Activated CD4-positive, alpha-beta memory T cell treated with anti-CD3 and anti-CD28 coated beads, Interleukin-2, amount 10 ng/mL, durations not matched to agents 7 days and 5 days (primary cell): ENCODE results near the gene OR9G1. TPM values are rescaled to one million over a fixed set of nuclear protein-coding genes. Genes with fewer than 3 reads are reported as not detected.
"Not testable (repeated sequence)": the region's sequence is repeated elsewhere in the genome, so short reads cannot be mapped to it uniquely, and the experiment has no call there.

Experiments
- CTCF ChIA-PET: fragments of 350-600 bp; sonication (Branson Sonifier 250); formaldehyde crosslinking; loops from one replicate; lab custom pipeline; 2021; ENCODE audit warnings: antibody characterized with exemption, inconsistent platforms; lab: Charles Lee
- POLR2A ChIA-PET: fragments of 350-600 bp; sonication (Branson Sonifier 250); formaldehyde crosslinking; loops from one replicate; lab custom pipeline; 2021; ENCODE audit warnings: antibody characterized with exemption; lab: Charles Lee
- DNase-seq: peaks from one replicate; pipeline ENCODE4 v3.0.0-alpha.2; 2020
- H3K27ac Mint-ChIP-seq: one replicate; pipeline ENCODE4 v1.8.0; 2021; ENCODE audit warnings: mild to moderate bottlenecking, mixed read lengths
- H3K27me3 Mint-ChIP-seq: one replicate; pipeline ENCODE4 v1.8.0; 2021; ENCODE audit warnings: mixed read lengths
- H3K36me3 Mint-ChIP-seq: one replicate; pipeline ENCODE4 v1.8.0; 2021; ENCODE audit warnings: low read depth, mixed read lengths
- H3K4me1 Mint-ChIP-seq: one replicate; pipeline ENCODE4 v1.8.0; 2021; ENCODE audit warnings: mixed read lengths
- H3K4me3 Mint-ChIP-seq: one replicate; pipeline ENCODE4 v1.8.0; 2021; ENCODE audit warnings: mild to moderate bottlenecking, mixed read lengths
- H3K9me3 Mint-ChIP-seq: one replicate; pipeline ENCODE4 v1.8.0; 2021; ENCODE audit warnings: mixed read lengths
- total RNA-seq, 2 experiments: library from RNA; stranded (reverse); gene quantifications; one replicate each; pipeline ENCODE4 v1.2.3, GENCODE V29; 2021

The OR9G1 gene, protein sequence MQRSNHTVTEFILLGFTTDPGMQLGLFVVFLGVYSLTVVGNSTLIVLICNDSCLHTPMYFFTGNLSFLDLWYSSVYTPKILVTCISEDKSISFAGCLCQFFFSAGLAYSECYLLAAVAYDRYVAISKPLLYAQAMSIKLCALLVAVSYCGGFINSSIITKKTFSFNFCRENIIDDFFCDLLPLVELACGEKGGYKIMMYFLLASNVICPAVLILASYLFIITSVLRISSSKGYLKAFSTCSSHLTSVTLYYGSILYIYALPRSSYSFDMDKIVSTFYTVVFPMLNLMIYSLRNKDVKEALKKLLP
- total RNA-seq: not detected

DNA sequence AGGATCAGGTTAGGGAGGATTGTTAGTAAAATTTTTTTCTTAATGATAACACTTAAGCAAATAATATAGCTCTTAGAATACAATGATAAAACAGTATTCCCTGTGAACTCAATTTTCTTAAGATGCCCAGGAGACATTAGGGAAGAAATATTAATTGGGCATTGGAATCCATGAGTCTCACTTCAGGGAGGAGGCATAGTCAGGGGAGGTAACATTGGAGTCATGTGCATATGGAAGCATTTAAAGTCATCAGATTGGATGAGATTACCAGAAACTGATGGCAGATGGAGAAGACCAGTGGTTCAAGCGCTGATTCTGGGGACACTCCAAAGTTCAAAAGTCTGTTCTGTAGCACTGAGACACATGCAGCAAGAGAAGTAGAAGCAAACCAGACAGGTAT lies at the start of gene OR9G1:
Gene OR9G1, plus strand, starts transcription at position 301 of the 400 bp plus-strand sequence. CDS start 1,293 bp downstream, outside the sequence.
- H3K4me1 Mint-ChIP-seq: no peaks in the 10 kb centered on the region
- no peak for DNase-seq
- no peaks in the 10 kb centered on the region for H3K36me3 Mint-ChIP-seq
- H3K27ac Mint-ChIP-seq: no peak within 1 kb of the TSS
- no peak within 1 kb of the TSS for H3K4me3 Mint-ChIP-seq
- POLR2A ChIA-PET: no interaction called here
- CTCF ChIA-PET: no interaction called here
- no peaks in the 10 kb centered on the region for H3K27me3 Mint-ChIP-seq
- peaks cover 13% of the 10 kb centered on the region for H3K9me3 Mint-ChIP-seq

GRCh38 chr11:56659755-56660154 lies 39.1 kb upstream of the OR9G1 start:
- DNase-seq: no peak
- Mint-ChIP-seq H3K27ac (no peak overlapping the region), H3K27me3 (no peaks in the 10 kb centered on the region), H3K36me3 (no peaks in the 10 kb centered on the region), H3K4me1 (no peaks in the 10 kb centered on the region), H3K4me3 (no peak overlapping the region), H3K9me3 (peaks cover 7% of the 10 kb centered on the region)
- CTCF ChIA-PET: no interaction called here
- POLR2A ChIA-PET: no interaction called here

- no peak within 1 kb of the TSS for H3K4me3 Mint-ChIP-seq
- H3K4me1 Mint-ChIP-seq: no peaks in the 10 kb centered on the region
- H3K9me3 Mint-ChIP-seq: peaks cover 4% of the 10 kb centered on the region
- no peaks in the 10 kb centered on the region for H3K27me3 Mint-ChIP-seq
- POLR2A ChIA-PET: no interaction called here
- H3K36me3 Mint-ChIP-seq: no peaks in the 10 kb centered on the region
- H3K27ac Mint-ChIP-seq: no peak within 1 kb of the TSS
- CTCF ChIA-PET: no interaction called here
- DNase-seq: no peak
These were observed 35.5 kb upstream of the OR9G1 start, which contains the start of gene OR5AR1 for GRCh38 chr11:56663386-56663785. Gene OR5AR1 (plus strand): TSS chr11:56663686. CDS start chr11:56663686, 0 bp downstream.

GRCh38 chr11:56670984-56671383 lies 27.9 kb upstream of the OR9G1 start:
- DNase-seq: no peak
- no peak overlapping the region for H3K27ac Mint-ChIP-seq
- H3K4me3 Mint-ChIP-seq: no peak overlapping the region
- no peaks in the 10 kb centered on the region for H3K4me1 Mint-ChIP-seq
- H3K27me3 Mint-ChIP-seq: no peaks in the 10 kb centered on the region
- ChIA-PET POLR2A (no interaction called here), CTCF (no interaction called here)
- peaks cover 2% of the 10 kb centered on the region for H3K9me3 Mint-ChIP-seq
- no peaks in the 10 kb centered on the region for H3K36me3 Mint-ChIP-seq

DNA sequence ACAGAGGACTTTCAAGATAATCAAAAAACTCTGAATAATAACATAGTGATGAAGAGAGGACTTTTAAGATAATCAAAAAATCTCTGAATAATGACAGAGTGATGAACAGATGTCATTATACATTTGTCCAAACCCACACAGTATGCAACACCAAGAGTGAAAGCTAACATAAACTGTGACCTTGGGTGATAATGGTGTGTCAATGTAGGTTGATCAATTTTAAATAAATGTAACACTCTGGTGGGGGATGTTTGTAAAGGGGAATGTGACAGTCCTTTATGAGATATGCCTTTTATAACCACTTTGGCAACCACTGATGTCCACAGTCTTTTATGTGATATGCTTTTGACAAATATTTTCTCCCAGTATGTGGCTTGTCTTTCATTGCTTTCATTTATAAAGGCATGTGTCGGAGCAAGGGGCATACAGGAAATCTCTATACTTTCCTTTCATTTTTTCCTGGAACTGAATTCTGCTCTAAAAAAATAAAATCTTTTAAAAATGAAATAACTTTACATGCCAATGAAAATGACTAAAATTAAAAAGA lies 10.3 kb upstream of the OR9G1 start:
- no peak overlapping the region for H3K27ac Mint-ChIP-seq
- H3K4me3 Mint-ChIP-seq: no peak overlapping the region
- no peaks in the 10 kb centered on the region for H3K27me3 Mint-ChIP-seq
- no peaks in the 10 kb centered on the region for H3K36me3 Mint-ChIP-seq
- H3K4me1 Mint-ChIP-seq: no peaks in the 10 kb centered on the region
- DNase-seq: no peak
- ChIA-PET CTCF (interaction anchor here (0.6 kb wide), 1 partner anchor 259 kb away, joined by 6 read pairs; no protein-coding TSS in a partner anchor), POLR2A (no interaction called here)
- H3K9me3 Mint-ChIP-seq: peaks cover 5% of the 10 kb centered on the region

DNA sequence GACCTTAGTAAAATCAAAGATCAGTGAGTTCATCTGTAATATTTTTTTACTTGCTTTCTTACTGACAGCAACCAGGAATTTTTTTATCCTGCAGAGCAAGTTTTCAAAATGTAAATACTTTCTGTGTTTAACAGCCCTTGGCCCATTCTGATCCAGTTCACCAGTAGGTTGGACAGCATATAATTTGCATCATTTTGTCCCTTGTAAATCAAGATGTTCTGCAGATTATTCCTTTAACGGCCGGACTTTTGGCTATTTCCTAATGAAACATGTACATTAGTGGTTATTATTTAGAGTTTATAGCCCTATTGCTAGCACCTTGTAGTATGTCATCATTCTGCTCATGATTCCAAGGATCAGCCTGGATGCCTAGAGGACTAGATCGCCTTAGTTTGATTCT lies 7.7 kb upstream of the OR9G1 start:
- H3K36me3 Mint-ChIP-seq, DNase-seq, CTCF ChIA-PET, POLR2A ChIA-PET, H3K27me3 Mint-ChIP-seq, H3K4me3 Mint-ChIP-seq, H3K27ac Mint-ChIP-seq, H3K4me1 Mint-ChIP-seq, H3K9me3 Mint-ChIP-seq: not testable (repeated sequence)

- no peak for DNase-seq
- ChIA-PET CTCF (no interaction called here), POLR2A (no interaction called here)
- Mint-ChIP-seq H3K4me3 (no peak overlapping the region), H3K9me3 (peaks cover 6% of the 10 kb centered on the region), H3K4me1 (no peaks in the 10 kb centered on the region), H3K36me3 (no peaks in the 10 kb centered on the region), H3K27me3 (no peaks in the 10 kb centered on the region), H3K27ac (no peak overlapping the region)
These were observed 5.5 kb upstream of the OR9G1 start for GRCh38 chr11:56693428-56693827.

- Mint-ChIP-seq H3K36me3 (no peaks in the 10 kb centered on the region), H3K4me3 (no peak overlapping the region), H3K4me1 (no peaks in the 10 kb centered on the region), H3K9me3 (peaks cover 11% of the 10 kb centered on the region), H3K27ac (no peak overlapping the region), H3K27me3 (no peaks in the 10 kb centered on the region)
- POLR2A ChIA-PET: no interaction called here
- CTCF ChIA-PET: no interaction called here
- DNase-seq: no peak
These were observed 1.5 kb downstream of the OR9G1 start for GRCh38 chr11:56700242-56700913.

- Mint-ChIP-seq H3K4me1 (no peaks in the 10 kb centered on the region), H3K4me3 (no peak overlapping the region), H3K27ac (no peak overlapping the region), H3K36me3 (no peaks in the 10 kb centered on the region), H3K27me3 (no peaks in the 10 kb centered on the region), H3K9me3 (peaks cover 17% of the 10 kb centered on the region)
- no peak for DNase-seq
- POLR2A ChIA-PET: no interaction called here
- CTCF ChIA-PET: no interaction called here
These were observed 2.1 kb downstream of the OR9G1 start for GRCh38 chr11:56700914-56701485.

GRCh38 chr11:56705784-56706396 lies 7.0 kb downstream of the OR9G1 start:
- Mint-ChIP-seq H3K36me3 (no peaks in the 10 kb centered on the region), H3K4me3 (no peak overlapping the region), H3K9me3 (peaks cover 14% of the 10 kb centered on the region), H3K4me1 (no peaks in the 10 kb centered on the region), H3K27me3 (no peaks in the 10 kb centered on the region), H3K27ac (no peak overlapping the region)
- no peak for DNase-seq
- ChIA-PET CTCF (no interaction called here), POLR2A (no interaction called here)

GRCh38 chr11:56706486-56706885 lies 7.6 kb downstream of the OR9G1 start:
- Mint-ChIP-seq H3K4me1 (no peaks in the 10 kb centered on the region), H3K36me3 (no peaks in the 10 kb centered on the region), H3K27ac (no peak overlapping the region), H3K4me3 (no peak overlapping the region), H3K9me3 (peaks cover 16% of the 10 kb centered on the region), H3K27me3 (no peaks in the 10 kb centered on the region)
- CTCF ChIA-PET: no interaction called here
- POLR2A ChIA-PET: no interaction called here
- DNase-seq: no peak

DNA sequence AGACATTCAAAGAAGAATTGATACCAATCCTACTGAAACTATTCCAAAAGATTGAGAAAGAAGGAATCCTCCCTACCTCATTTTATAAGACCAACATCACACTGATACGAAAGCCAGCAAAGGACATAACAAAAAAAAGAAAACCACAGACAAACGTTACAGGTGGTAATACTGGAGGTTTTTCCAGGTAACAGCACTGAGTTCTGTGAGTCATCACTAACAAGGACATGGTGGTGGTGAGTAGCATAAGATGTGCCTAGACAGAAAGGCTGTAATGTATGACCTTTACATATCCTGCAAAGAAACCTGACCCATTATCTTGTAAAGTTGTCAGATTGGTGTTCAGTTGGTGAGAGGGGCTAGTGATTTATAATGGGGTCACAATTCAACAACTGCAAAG lies 15.3 kb downstream of the OR9G1 start:
- ChIA-PET POLR2A (no interaction called here), CTCF (no interaction called here)
- H3K36me3 Mint-ChIP-seq: no peaks in the 10 kb centered on the region
- H3K27ac Mint-ChIP-seq: no peak overlapping the region
- peaks cover 23% of the 10 kb centered on the region for H3K9me3 Mint-ChIP-seq
- no peaks in the 10 kb centered on the region for H3K4me1 Mint-ChIP-seq
- no peak for DNase-seq
- H3K27me3 Mint-ChIP-seq: no peaks in the 10 kb centered on the region
- H3K4me3 Mint-ChIP-seq: no peak overlapping the region

- ChIA-PET POLR2A (no interaction called here), CTCF (no interaction called here)
- H3K9me3 Mint-ChIP-seq: peaks cover 19% of the 10 kb centered on the region
- no peaks in the 10 kb centered on the region for H3K27me3 Mint-ChIP-seq
- H3K36me3 Mint-ChIP-seq: no peaks in the 10 kb centered on the region
- H3K4me3 Mint-ChIP-seq: no peak overlapping the region
- no peaks in the 10 kb centered on the region for H3K4me1 Mint-ChIP-seq
- DNase-seq: no peak
- H3K27ac Mint-ChIP-seq: no peak overlapping the region
These were observed 17.5 kb downstream of the OR9G1 start for GRCh38 chr11:56716379-56716854.
